SK-N-SH (cell line): Measurements from ENCODE around the gene PLA2G4E. TPM values are rescaled to one million over a fixed set of nuclear protein-coding genes. Genes with fewer than 3 reads are reported as not detected.

Experiments
- CTCF ChIA-PET: fragments of 300-600, 350-600 bp; formaldehyde crosslinking; extraction: SDS; loops from one replicate; lab custom pipeline; 2021; lab: Yijun Ruan, JAX
- POLR2A ChIA-PET: fragments of 350-600 bp; sonication (Branson Sonifier 250); formaldehyde crosslinking; extraction: SDS; loops from one replicate; lab custom pipeline; 2020; ENCODE audit warnings: antibody characterized with exemption, inconsistent platforms; lab: Yijun Ruan, JAX
- DNase-seq: peaks from one replicate; pipeline ENCODE4 v3.0.0; 2012
- H2AFZ ChIP-seq: fragments of 200-600 bp; sonication (generic); 2 replicates; pipeline ENCODE4 v1.8.1; 2016; ENCODE audit warnings: antibody characterized with exemption, mild to moderate bottlenecking, low read depth
- H3F3A ChIP-seq: fragments of 200-600 bp; sonication (generic); replicated peaks from 2 replicates; pipeline ENCODE3; 2016; ENCODE audit warnings: antibody characterized with exemption, mild to moderate bottlenecking; ENCODE audit not compliant: insufficient read depth
- H3K27ac ChIP-seq, 2 experiments: fragments of 200-500 bp in 1 of 2; fragments of 200-600 bp in 1 of 2; sonication (Bioruptor generic) in 1 of 2; sonication (generic), shearing (Covaris generic) in 1 of 2; 2 replicates each; pipeline versions ENCODE4 v1.5.1 to v1.6.1; 2014 to 2016; ENCODE audit warnings: low read depth in 2 of 2, inconsistent platforms in 1 of 2, low read length in 1 of 2, mild to moderate bottlenecking in 1 of 2, mixed read lengths in 1 of 2
- H3K27me3 ChIP-seq: fragments of 200-600 bp; sonication (generic), shearing (Covaris generic); 2 replicates; pipeline ENCODE4 v1.6.1; 2016; ENCODE audit warnings: mixed run types; ENCODE audit not compliant: insufficient read depth
- H3K36me3 ChIP-seq, 2 experiments: fragments of 200-500 bp in 1 of 2; fragments of 200-600 bp in 1 of 2; sonication (Bioruptor generic) in 1 of 2; sonication (generic) in 1 of 2; replicated peaks in 1 of 2; 2 replicates each; pipeline versions ENCODE3 to v1.5.1; 2014 to 2016; ENCODE audit warnings: low read length in 1 of 2, mild to moderate bottlenecking in 1 of 2; ENCODE audit not compliant: insufficient read depth in 2 of 2, control insufficient read depth in 1 of 2
- H3K4me1 ChIP-seq, 2 experiments: fragments of 200-500 bp in 1 of 2; fragments of 200-600 bp in 1 of 2; sonication (Bioruptor generic) in 1 of 2; sonication (generic), shearing (Covaris generic) in 1 of 2; 2 replicates each; pipeline versions ENCODE4 v1.5.1 to v1.6.1; 2014 to 2016; ENCODE audit warnings: low read depth in 1 of 2, low read length in 1 of 2, mixed run types in 1 of 2; ENCODE audit not compliant: insufficient read depth in 2 of 2, control insufficient read depth in 1 of 2
- H3K4me2 ChIP-seq: fragments of 200-600 bp; sonication (generic), shearing (Covaris generic); 2 replicates; pipeline ENCODE4 v1.6.1; 2017; ENCODE audit warnings: mixed run types
- H3K4me3 ChIP-seq, 2 experiments: fragments of 200-500 bp in 1 of 2; fragments of 200-600 bp in 1 of 2; sonication (Bioruptor generic) in 1 of 2; sonication (generic), shearing (Covaris generic) in 1 of 2; 2 replicates each; pipeline versions ENCODE4 v1.5.1 to v1.8.1; 2014 to 2016; ENCODE audit warnings: low read depth in 2 of 2, inconsistent platforms in 1 of 2, low read length in 1 of 2, mild to moderate bottlenecking in 1 of 2, mixed read lengths in 1 of 2, moderate library complexity in 1 of 2
- H3K79me2 ChIP-seq: fragments of 200-600 bp; sonication (generic); 2 replicates; pipeline ENCODE4 v1.8.1; 2017; ENCODE audit warnings: mild to moderate bottlenecking; ENCODE audit not compliant: insufficient read depth
- H3K9ac ChIP-seq: fragments of 200-600 bp; sonication (generic); 2 replicates; pipeline ENCODE4 v1.6.1; 2017; ENCODE audit warnings: mixed run types
- H3K9me2 ChIP-seq: fragments of 200-600 bp; sonication (generic); 2 replicates; pipeline ENCODE4 v1.6.1; 2017; ENCODE audit warnings: mixed run types
- H3K9me3 ChIP-seq: fragments of 200-600 bp; sonication (generic); 2 replicates; pipeline ENCODE4 v1.6.1; 2017; ENCODE audit warnings: mixed run types, mild to moderate bottlenecking, moderate library complexity
- H4K20me1 ChIP-seq: fragments of 200-600 bp; sonication (generic); 2 replicates; pipeline ENCODE4 v1.6.1; 2017; ENCODE audit warnings: mild to moderate bottlenecking, mixed run types; ENCODE audit not compliant: insufficient read depth
- EP300 ChIP-seq, 2 experiments: IDR thresholded peaks; 2 replicates each; pipeline versions ENCODE4 v1.4.0 to v1.6.1; 2012; ENCODE audit warnings: borderline replicate concordance in 1 of 2, low read depth in 1 of 2, low read length in 1 of 2
- FOSL2 ChIP-seq: IDR thresholded peaks from 2 replicates; pipeline ENCODE4 v1.4.0; 2012; ENCODE audit warnings: low read depth, mild to moderate bottlenecking, moderate library complexity, borderline replicate concordance
- FOXJ3 ChIP-seq: sonication (generic); formaldehyde crosslinking; IDR thresholded peaks from 2 replicates; pipeline ENCODE4 v1.5.1; 2020; ENCODE audit warnings: mild to moderate bottlenecking, missing genetic modification reagents
- GABPA ChIP-seq: IDR thresholded peaks from 2 replicates; pipeline ENCODE4 v1.4.0; 2012; ENCODE audit warnings: low read depth, mild to moderate bottlenecking
- GATA2 ChIP-seq: sonication (generic); formaldehyde crosslinking; IDR thresholded peaks from 2 replicates; pipeline ENCODE4 v1.5.0; 2020; ENCODE audit warnings: mild to moderate bottlenecking, missing genetic modification reagents
- MXI1 ChIP-seq: IDR thresholded peaks from 2 replicates; pipeline ENCODE4 v1.6.1; 2012; ENCODE audit warnings: mild to moderate bottlenecking, low read depth, low read length, improper control_type of control experiment
- POLR2AphosphoS5 ChIP-seq: IDR thresholded peaks from 2 replicates; pipeline ENCODE4 v1.6.1; 2012; ENCODE audit warnings: low read depth, low read length
- RAD21 ChIP-seq: IDR thresholded peaks from 2 replicates; pipeline ENCODE4 v1.6.1; 2012; ENCODE audit warnings: mild to moderate bottlenecking, low read length
- RCOR1 ChIP-seq: fragments of 150-350 bp; IDR thresholded peaks from 2 replicates; pipeline ENCODE4 v1.6.1; 2017; ENCODE audit warnings: antibody characterized with exemption, low read length
- SIN3A ChIP-seq: IDR thresholded peaks from 2 replicates; pipeline ENCODE4 v1.6.1; 2012; ENCODE audit warnings: low read depth, mild to moderate bottlenecking, low read length, moderate library complexity, borderline replicate concordance
- TAF1 ChIP-seq: IDR thresholded peaks from 2 replicates; pipeline ENCODE4 v1.6.1; 2012; ENCODE audit warnings: low read depth, mild to moderate bottlenecking, low read length, moderate library complexity, borderline replicate concordance
- WGBS: methylation state at CpG from one replicate; pipeline ENCODE4 v1.1.6; 2017; ENCODE audit warnings: low lambda C conversion rate; 5-methylcytosine and 5-hydroxymethylcytosine counted together
- polyA plus RNA-seq, 3 experiments: library from polyadenylated mRNA; depleted of rRNA; stranded (reverse); fragments of >200 nt; gene quantifications; 2 replicates each; pipeline ENCODE4 v1.2.3, GENCODE V29; 2012
- TF ChIP-seq, protein P1 (sequence below): IDR thresholded peaks from 2 replicates; pipeline ENCODE4; 2012
- TF ChIP-seq, protein P2 (sequence below): IDR thresholded peaks from 2 replicates; pipeline ENCODE4 v1.4.0; 2012; ENCODE audit warnings: low read depth
- TF ChIP-seq, protein P3 (sequence below): fragments of 200-600 bp; sonication (generic); IDR thresholded peaks from 2 replicates; pipeline ENCODE4 v1.6.1; 2017; ENCODE audit warnings: antibody characterized with exemption, mild to moderate bottlenecking, moderate library complexity
- TF ChIP-seq, protein P4 (sequence below): fragments of 150-350 bp; IDR thresholded peaks from 2 replicates; pipeline ENCODE4 v1.6.1; 2017; ENCODE audit warnings: antibody characterized with exemption, low read length, low read depth, borderline replicate concordance
- TF ChIP-seq, protein P5 (sequence below): IDR thresholded peaks from 2 replicates; pipeline ENCODE4 v1.4.0; 2012; ENCODE audit warnings: low read depth, borderline replicate concordance

The PLA2G4E gene
- polyA plus RNA-seq, 1 of the 3 experiments (the other 2 are of a cell fraction) = not detected

DNA sequence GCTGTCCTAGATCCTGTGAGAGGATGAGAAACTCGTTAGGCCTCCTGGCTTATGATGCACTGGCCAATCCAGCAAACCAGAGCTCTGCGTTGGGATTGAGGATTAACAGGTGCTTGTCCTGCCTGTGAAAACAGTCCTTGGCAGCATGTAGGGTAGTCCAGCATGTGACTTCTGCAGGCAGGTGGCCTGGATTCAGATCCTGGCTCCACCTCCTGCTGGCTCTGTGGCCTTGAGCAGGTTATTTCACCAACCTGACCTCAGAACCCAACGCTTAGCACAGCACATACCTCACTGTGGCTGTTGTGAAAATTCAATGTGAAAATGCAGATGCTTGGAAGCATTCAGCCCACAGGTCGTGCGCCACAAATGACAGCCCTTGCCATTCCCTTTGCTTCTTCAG, 40.0 kb upstream of the PLA2G4E start:
- Histone ChIP-seq H3F3A (no peaks in the 10 kb centered on the region), H3K27ac (no peak overlapping the region), H3K9me2 (no peaks in the 10 kb centered on the region), H3K27me3 (0 out of 2 replicates have a peak, but pooled peaks cover 6% of the 10 kb centered on the region), H3K9ac (no peak overlapping the region), H3K9me3 (no peaks in the 10 kb centered on the region), H3K4me3 (no peak overlapping the region), H3K4me1 (peaks cover 0 to 22% of the 10 kb centered on the region in 2 experiments; a peak in 1 of 4 replicates), H4K20me1 (no peaks in the 10 kb centered on the region), H3K4me2 (no peak overlapping the region), H3K79me2 (no peaks in the 10 kb centered on the region), H2AFZ (no peak overlapping the region), H3K36me3 (no peaks in the 10 kb centered on the region)
- ChIA-PET CTCF (interaction anchor here (1.0 to 17.2 kb wide), 7 partner anchors 9 to 78 kb away, joined by 3 to 293 read pairs (median 9); no protein-coding TSS in a partner anchor), POLR2A (no interaction called here)
- 56% methylated on average over 4 of the region's 5 CpGs for WGBS
- TF ChIP-seq, protein P1, sequence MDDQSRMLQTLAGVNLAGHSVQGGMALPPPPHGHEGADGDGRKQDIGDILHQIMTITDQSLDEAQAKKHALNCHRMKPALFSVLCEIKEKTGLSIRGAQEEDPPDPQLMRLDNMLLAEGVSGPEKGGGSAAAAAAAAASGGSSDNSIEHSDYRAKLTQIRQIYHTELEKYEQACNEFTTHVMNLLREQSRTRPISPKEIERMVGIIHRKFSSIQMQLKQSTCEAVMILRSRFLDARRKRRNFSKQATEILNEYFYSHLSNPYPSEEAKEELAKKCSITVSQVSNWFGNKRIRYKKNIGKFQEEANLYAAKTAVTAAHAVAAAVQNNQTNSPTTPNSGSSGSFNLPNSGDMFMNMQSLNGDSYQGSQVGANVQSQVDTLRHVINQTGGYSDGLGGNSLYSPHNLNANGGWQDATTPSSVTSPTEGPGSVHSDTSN = no peak
- TF ChIP-seq TAF1 = no peak
- TF ChIP-seq, protein P2, sequence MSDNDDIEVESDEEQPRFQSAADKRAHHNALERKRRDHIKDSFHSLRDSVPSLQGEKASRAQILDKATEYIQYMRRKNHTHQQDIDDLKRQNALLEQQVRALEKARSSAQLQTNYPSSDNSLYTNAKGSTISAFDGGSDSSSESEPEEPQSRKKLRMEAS = no peak
- no peak for TF ChIP-seq RCOR1
- no peak for TF ChIP-seq RAD21
- no peak for TF ChIP-seq GATA2
- no peak for TF ChIP-seq POLR2AphosphoS5
- TF ChIP-seq GABPA = no peak
- no peak for TF ChIP-seq FOSL2
- TF ChIP-seq FOXJ3 = no peak
- TF ChIP-seq, protein P3, sequence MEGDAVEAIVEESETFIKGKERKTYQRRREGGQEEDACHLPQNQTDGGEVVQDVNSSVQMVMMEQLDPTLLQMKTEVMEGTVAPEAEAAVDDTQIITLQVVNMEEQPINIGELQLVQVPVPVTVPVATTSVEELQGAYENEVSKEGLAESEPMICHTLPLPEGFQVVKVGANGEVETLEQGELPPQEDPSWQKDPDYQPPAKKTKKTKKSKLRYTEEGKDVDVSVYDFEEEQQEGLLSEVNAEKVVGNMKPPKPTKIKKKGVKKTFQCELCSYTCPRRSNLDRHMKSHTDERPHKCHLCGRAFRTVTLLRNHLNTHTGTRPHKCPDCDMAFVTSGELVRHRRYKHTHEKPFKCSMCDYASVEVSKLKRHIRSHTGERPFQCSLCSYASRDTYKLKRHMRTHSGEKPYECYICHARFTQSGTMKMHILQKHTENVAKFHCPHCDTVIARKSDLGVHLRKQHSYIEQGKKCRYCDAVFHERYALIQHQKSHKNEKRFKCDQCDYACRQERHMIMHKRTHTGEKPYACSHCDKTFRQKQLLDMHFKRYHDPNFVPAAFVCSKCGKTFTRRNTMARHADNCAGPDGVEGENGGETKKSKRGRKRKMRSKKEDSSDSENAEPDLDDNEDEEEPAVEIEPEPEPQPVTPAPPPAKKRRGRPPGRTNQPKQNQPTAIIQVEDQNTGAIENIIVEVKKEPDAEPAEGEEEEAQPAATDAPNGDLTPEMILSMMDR = no peak
- TF ChIP-seq, protein P4, sequence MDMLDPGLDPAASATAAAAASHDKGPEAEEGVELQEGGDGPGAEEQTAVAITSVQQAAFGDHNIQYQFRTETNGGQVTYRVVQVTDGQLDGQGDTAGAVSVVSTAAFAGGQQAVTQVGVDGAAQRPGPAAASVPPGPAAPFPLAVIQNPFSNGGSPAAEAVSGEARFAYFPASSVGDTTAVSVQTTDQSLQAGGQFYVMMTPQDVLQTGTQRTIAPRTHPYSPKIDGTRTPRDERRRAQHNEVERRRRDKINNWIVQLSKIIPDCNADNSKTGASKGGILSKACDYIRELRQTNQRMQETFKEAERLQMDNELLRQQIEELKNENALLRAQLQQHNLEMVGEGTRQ = no peak
- TF ChIP-seq SIN3A = no peak
- TF ChIP-seq, protein P5, sequence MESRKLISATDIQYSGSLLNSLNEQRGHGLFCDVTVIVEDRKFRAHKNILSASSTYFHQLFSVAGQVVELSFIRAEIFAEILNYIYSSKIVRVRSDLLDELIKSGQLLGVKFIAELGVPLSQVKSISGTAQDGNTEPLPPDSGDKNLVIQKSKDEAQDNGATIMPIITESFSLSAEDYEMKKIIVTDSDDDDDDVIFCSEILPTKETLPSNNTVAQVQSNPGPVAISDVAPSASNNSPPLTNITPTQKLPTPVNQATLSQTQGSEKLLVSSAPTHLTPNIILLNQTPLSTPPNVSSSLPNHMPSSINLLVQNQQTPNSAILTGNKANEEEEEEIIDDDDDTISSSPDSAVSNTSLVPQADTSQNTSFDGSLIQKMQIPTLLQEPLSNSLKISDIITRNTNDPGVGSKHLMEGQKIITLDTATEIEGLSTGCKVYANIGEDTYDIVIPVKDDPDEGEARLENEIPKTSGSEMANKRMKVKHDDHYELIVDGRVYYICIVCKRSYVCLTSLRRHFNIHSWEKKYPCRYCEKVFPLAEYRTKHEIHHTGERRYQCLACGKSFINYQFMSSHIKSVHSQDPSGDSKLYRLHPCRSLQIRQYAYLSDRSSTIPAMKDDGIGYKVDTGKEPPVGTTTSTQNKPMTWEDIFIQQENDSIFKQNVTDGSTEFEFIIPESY = no peak
- TF ChIP-seq MXI1 = no peak
- TF ChIP-seq EP300 (IDR thresholded peaks at IDR 0.05; ENCODE audit: borderline replicate concordance in 1 of 2, low read depth in 1 of 2, low read length in 1 of 2) = no peak
- no peak for DNase-seq
